ENCODE results near the gene MYO7A. TPM values are rescaled to one million over a fixed set of nuclear protein-coding genes. Genes with fewer than 3 reads are reported as not detected.
A peak's percentile ranks its signal among the peaks of the same experiment; 100 is the strongest.

Gene MYO7A
- total RNA-seq, 3 donors from 2014 or later (not counting 1 experiment from before 2014, with no cell fraction given), result 0.20 to 1.1 (median 0.68) TPM

DNA sequence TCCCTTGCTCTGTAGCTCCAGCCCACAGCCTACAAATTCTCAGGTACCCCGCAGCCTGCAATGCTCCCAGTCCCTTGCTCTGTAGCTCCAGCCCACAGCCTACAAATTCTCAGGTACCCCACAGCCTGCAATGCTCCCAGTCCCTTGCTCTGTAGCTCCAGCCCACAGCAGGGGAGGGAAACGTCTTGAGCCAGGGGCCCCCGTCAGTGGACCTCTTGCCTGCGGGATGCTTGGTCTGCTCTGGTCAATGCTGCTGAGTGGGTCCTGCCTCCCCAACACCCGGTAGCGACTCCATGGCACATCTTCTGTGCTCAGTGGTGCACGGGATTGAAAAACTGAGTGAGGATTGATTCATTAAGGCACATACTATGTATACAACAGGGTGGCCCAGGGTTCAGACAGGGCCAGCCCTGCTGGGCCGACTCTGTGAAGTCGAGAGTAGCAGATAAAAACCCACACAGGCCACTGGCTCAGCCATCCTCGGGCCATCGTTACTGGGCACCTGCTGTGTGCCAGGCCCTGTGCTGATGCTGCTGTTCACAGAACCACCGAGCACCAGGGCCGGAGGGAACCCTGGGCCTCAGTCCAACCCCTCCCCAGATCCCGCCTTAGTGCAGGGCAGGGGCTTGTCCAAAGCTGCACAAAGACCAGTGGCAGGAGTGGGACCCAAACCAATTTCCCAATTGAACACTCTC, 69.7 kb downstream of the MYO7A start:
- no peaks in the 10 kb centered on the region for H3K27me3 ChIP-seq (ENCODE audit: control insufficient read depth, insufficient read depth, low read length)
- H3K27ac Mint-ChIP-seq, result no peak overlapping the region
- H3K4me3 ChIP-seq (ENCODE audit: low read length), result no peak overlapping the region
- H3K4me3 Mint-ChIP-seq, result no peak overlapping the region
- H3K27me3 Mint-ChIP-seq (ENCODE audit: low read depth in 2 of 2), result no peaks in the 10 kb centered on the region
- H3K4me1 ChIP-seq (ENCODE audit: control insufficient read depth, insufficient read depth, low read length), result no peaks in the 10 kb centered on the region
- TF ChIP-seq, protein P1, sequence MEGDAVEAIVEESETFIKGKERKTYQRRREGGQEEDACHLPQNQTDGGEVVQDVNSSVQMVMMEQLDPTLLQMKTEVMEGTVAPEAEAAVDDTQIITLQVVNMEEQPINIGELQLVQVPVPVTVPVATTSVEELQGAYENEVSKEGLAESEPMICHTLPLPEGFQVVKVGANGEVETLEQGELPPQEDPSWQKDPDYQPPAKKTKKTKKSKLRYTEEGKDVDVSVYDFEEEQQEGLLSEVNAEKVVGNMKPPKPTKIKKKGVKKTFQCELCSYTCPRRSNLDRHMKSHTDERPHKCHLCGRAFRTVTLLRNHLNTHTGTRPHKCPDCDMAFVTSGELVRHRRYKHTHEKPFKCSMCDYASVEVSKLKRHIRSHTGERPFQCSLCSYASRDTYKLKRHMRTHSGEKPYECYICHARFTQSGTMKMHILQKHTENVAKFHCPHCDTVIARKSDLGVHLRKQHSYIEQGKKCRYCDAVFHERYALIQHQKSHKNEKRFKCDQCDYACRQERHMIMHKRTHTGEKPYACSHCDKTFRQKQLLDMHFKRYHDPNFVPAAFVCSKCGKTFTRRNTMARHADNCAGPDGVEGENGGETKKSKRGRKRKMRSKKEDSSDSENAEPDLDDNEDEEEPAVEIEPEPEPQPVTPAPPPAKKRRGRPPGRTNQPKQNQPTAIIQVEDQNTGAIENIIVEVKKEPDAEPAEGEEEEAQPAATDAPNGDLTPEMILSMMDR (IDR thresholded peaks at IDR 0.05), result no peak
- no peak overlapping the region for H3K27ac ChIP-seq (ENCODE audit: low read length)
- no peak for ATAC-seq
- H3K36me3 Mint-ChIP-seq, result no peaks in the 10 kb centered on the region
- no peaks in the 10 kb centered on the region for H3K9me3 ChIP-seq (ENCODE audit: control insufficient read depth, insufficient read depth, low read length)
- 92% methylated on average over 14 of the region's 14 CpGs for WGBS (ENCODE audit: insufficient coverage)
- H3K9me3 Mint-ChIP-seq, result no peaks in the 10 kb centered on the region
- intact Hi-C loops (cut with micrococcal nuclease), result no loop called here
- no peaks in the 10 kb centered on the region for H3K36me3 ChIP-seq (ENCODE audit: control insufficient read depth, insufficient read depth, low read length)
- no peaks in the 10 kb centered on the region for H3K4me1 Mint-ChIP-seq
- no peak for DNase-seq

DNA sequence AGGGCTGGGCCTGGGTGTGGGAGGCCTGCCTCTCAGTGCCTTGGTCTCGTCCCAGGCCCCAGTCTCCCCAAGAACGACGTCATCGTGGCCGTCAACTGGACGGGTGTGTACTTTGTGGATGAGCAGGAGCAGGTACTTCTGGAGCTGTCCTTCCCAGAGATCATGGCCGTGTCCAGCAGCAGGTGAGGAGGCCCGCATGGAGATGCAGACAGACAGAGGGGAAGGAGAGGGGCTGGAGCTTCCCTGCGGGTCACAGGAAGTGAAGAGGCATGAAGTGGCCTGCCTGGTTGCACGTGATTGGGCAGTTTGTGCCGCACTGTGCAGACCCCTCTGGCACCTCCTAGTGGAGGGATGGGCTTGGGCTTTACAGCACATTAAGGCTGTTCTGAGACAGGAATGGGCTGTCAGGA, 70.4 kb downstream of the MYO7A start:
- Histone ChIP-seq H3K4me1 (ENCODE audit: control insufficient read depth, insufficient read depth, low read length) (no peaks in the 10 kb centered on the region), H3K27ac (ENCODE audit: low read length) (no peak overlapping the region), H3K4me3 (ENCODE audit: low read length) (no peak overlapping the region), H3K27me3 (ENCODE audit: control insufficient read depth, insufficient read depth, low read length) (no peaks in the 10 kb centered on the region), H3K36me3 (ENCODE audit: control insufficient read depth, insufficient read depth, low read length) (no peaks in the 10 kb centered on the region), H3K9me3 (ENCODE audit: control insufficient read depth, insufficient read depth, low read length) (no peaks in the 10 kb centered on the region)
- H3K27me3 Mint-ChIP-seq (ENCODE audit: low read depth in 2 of 2), result no peaks in the 10 kb centered on the region
- WGBS (ENCODE audit: insufficient coverage), result 76% methylated on average over 11 of the region's 11 CpGs
- intact Hi-C loops (cut with micrococcal nuclease), result no loop called here
- no peaks in the 10 kb centered on the region for H3K36me3 Mint-ChIP-seq
- H3K4me1 Mint-ChIP-seq, result no peaks in the 10 kb centered on the region
- H3K4me3 Mint-ChIP-seq, result no peak overlapping the region
- TF ChIP-seq, protein P1 (IDR thresholded peaks at IDR 0.05), result no peak
- ATAC-seq, result peak in 1 of 3 donors; percentile 39
- H3K9me3 Mint-ChIP-seq, result no peaks in the 10 kb centered on the region
- DNase-seq, result no peak
- H3K27ac Mint-ChIP-seq, result no peak overlapping the region

DNA sequence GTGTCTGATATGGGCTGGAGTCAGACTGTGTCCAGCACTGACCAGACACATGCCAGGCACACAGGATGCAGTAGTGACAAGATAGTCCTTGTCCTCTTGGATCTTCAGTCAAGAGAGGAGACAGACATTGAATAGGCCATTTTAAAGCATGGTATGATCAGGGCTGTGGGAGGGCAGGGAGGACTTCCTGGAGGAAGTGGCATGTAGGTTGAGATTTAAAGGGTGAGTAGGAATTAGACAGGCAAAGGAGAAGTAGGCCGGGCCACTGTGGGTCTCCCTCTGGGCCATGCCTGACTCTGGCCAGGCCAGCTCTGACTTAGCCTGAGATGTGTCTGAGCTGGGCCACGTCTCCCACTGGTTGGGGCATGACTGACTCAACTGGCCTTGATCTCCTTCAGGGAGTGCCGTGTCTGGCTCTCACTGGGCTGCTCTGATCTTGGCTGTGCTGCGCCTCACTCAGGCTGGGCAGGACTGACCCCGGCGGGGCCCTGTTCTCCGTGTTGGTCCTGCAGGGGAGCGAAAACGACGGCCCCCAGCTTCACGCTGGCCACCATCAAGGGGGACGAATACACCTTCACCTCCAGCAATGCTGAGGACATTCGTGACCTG, 71.2 kb downstream of the MYO7A start:
- Histone ChIP-seq H3K4me3 (ENCODE audit: low read length) (no peak overlapping the region), H3K27ac (ENCODE audit: low read length) (no peak overlapping the region), H3K27me3 (ENCODE audit: control insufficient read depth, insufficient read depth, low read length) (no peaks in the 10 kb centered on the region), H3K9me3 (ENCODE audit: control insufficient read depth, insufficient read depth, low read length) (no peaks in the 10 kb centered on the region), H3K36me3 (ENCODE audit: control insufficient read depth, insufficient read depth, low read length) (no peaks in the 10 kb centered on the region), H3K4me1 (ENCODE audit: control insufficient read depth, insufficient read depth, low read length) (no peaks in the 10 kb centered on the region)
- H3K27ac Mint-ChIP-seq, result no peak overlapping the region
- H3K36me3 Mint-ChIP-seq, result no peaks in the 10 kb centered on the region
- H3K27me3 Mint-ChIP-seq (ENCODE audit: low read depth in 2 of 2), result no peaks in the 10 kb centered on the region
- intact Hi-C loops (cut with micrococcal nuclease), result no loop called here
- no peak overlapping the region for H3K4me3 Mint-ChIP-seq
- DNase-seq (no peak), ATAC-seq (no peak)
- no peaks in the 10 kb centered on the region for H3K9me3 Mint-ChIP-seq
- 93% methylated on average over 13 of the region's 13 CpGs for WGBS (ENCODE audit: insufficient coverage)
- H3K4me1 Mint-ChIP-seq, result no peaks in the 10 kb centered on the region
- TF ChIP-seq, protein P1 (IDR thresholded peaks at IDR 0.05), result no peak
